Astrocyte (in vitro differentiated cells and primary cell): Measurements from ENCODE around the gene CNPY4. TPM values are rescaled to one million over a fixed set of nuclear protein-coding genes. Genes with fewer than 3 reads are reported as not detected.

Experiments used
- DNase-seq: peaks from one replicate; pipeline ENCODE4 v3.0.0-alpha.2; 2010; ENCODE audit warnings: low read depth
- FAIRE-seq: peaks from 2 replicates; lab custom pipeline; 2011; peaks lifted over from hg19 to GRCh38; lab: Jason Lieb, UNC
- H2AFZ ChIP-seq: 2 replicates; pipeline ENCODE4 v1.6.0; 2012; ENCODE audit warnings: low read depth, low read length, inconsistent platforms
- H3K27ac ChIP-seq: 2 replicates; pipeline ENCODE4 v1.5.1; 2011; ENCODE audit warnings: low read depth, low read length, inconsistent platforms
- H3K27me3 ChIP-seq: 2 replicates; pipeline ENCODE4 v1.6.0; 2011; ENCODE audit warnings: low read length, inconsistent platforms; ENCODE audit not compliant: insufficient read depth
- H3K36me3 ChIP-seq: 2 replicates; pipeline ENCODE4 v1.5.1; 2011; ENCODE audit warnings: low read length, inconsistent platforms; ENCODE audit not compliant: insufficient read depth
- H3K4me1 ChIP-seq: 2 replicates; pipeline ENCODE4 v1.5.1; 2011; ENCODE audit warnings: low read length, inconsistent platforms; ENCODE audit not compliant: insufficient read depth
- H3K4me2 ChIP-seq: 2 replicates; pipeline ENCODE4 v1.6.0; 2012; ENCODE audit warnings: low read length, inconsistent platforms
- H3K4me3 ChIP-seq: 2 replicates; pipeline ENCODE4 v1.5.1; 2011; ENCODE audit warnings: low read depth, mild to moderate bottlenecking, low read length, inconsistent platforms; ENCODE audit not compliant: insufficient read depth
- H3K79me2 ChIP-seq: 2 replicates; pipeline ENCODE4 v1.6.0; 2012; ENCODE audit warnings: mild to moderate bottlenecking, low read length, inconsistent platforms; ENCODE audit not compliant: insufficient read depth
- H3K9ac ChIP-seq: 2 replicates; pipeline ENCODE4 v1.6.0; 2012; ENCODE audit warnings: mild to moderate bottlenecking, low read length, inconsistent platforms
- H3K9me3 ChIP-seq: 2 replicates; pipeline ENCODE4 v1.5.1; 2012; ENCODE audit warnings: low read depth, mild to moderate bottlenecking, low read length, inconsistent platforms; ENCODE audit not compliant: insufficient read depth
- H4K20me1 ChIP-seq: 2 replicates; pipeline ENCODE4 v1.6.0; 2012; ENCODE audit warnings: low read length, inconsistent platforms; ENCODE audit not compliant: insufficient read depth
- H3K27ac Mint-ChIP-seq: one replicate; pipeline ENCODE4 v1.8.0; 2021; ENCODE audit warnings: mild to moderate bottlenecking, mixed read lengths; ENCODE audit not compliant: unreplicated experiment
- H3K27me3 Mint-ChIP-seq: one replicate; pipeline ENCODE4 v1.8.0; 2021; ENCODE audit warnings: low read depth, mixed read lengths; ENCODE audit not compliant: unreplicated experiment
- H3K36me3 Mint-ChIP-seq: one replicate; pipeline ENCODE4 v1.8.0; 2021; ENCODE audit warnings: low read depth, mixed read lengths; ENCODE audit not compliant: unreplicated experiment
- H3K4me1 Mint-ChIP-seq: one replicate; pipeline ENCODE4 v1.8.0; 2021; ENCODE audit warnings: low read depth, mixed read lengths; ENCODE audit not compliant: unreplicated experiment
- H3K4me3 Mint-ChIP-seq: one replicate; pipeline ENCODE4 v1.8.0; 2021; ENCODE audit warnings: mild to moderate bottlenecking, moderate library complexity, mixed read lengths; ENCODE audit not compliant: unreplicated experiment
- H3K9me3 Mint-ChIP-seq: one replicate; pipeline ENCODE4 v1.8.0; 2021; ENCODE audit warnings: mild to moderate bottlenecking, mixed read lengths; ENCODE audit not compliant: unreplicated experiment
- EZH2 ChIP-seq: IDR thresholded peaks from 2 replicates; pipeline ENCODE4 v1.6.1; 2012; ENCODE audit warnings: mild to moderate bottlenecking, low read length, inconsistent platforms; ENCODE audit not compliant: insufficient read depth
- total RNA-seq: library from RNA; stranded (reverse); gene quantifications from 2 replicates; pipeline ENCODE4 v1.2.1, GENCODE V29; 2021
- TF ChIP-seq, protein P1 (sequence below): IDR thresholded peaks from 2 replicates; pipeline ENCODE4 v1.5.1; 2011; ENCODE audit warnings: low read depth, mild to moderate bottlenecking, inconsistent platforms, low read length, moderate library complexity; ENCODE audit not compliant: insufficient read depth

CNPY4 gene
- total RNA-seq, 1 donor from 2014 or later: 16.4 TPM

GRCh38 chr7:100085515-100085914 is 33.9 kb upstream of the CNPY4 start:
- Histone ChIP-seq H2AFZ (no peak overlapping the region), H3K9ac (no peak overlapping the region), H3K9me3 (no peaks in the 10 kb centered on the region), H3K4me1 (peaks cover 46% of the 10 kb centered on the region), H3K79me2 (peaks cover 32% of the 10 kb centered on the region), H4K20me1 (peaks cover 3% of the 10 kb centered on the region), H3K27me3 (no peaks in the 10 kb centered on the region), H3K4me3 (no peak overlapping the region), H3K4me2 (no peak overlapping the region), H3K27ac (no peak overlapping the region), H3K36me3 (peaks cover 4% of the 10 kb centered on the region)
- no peak for DNase-seq
- TF ChIP-seq EZH2: no peak
- TF ChIP-seq, protein P1, sequence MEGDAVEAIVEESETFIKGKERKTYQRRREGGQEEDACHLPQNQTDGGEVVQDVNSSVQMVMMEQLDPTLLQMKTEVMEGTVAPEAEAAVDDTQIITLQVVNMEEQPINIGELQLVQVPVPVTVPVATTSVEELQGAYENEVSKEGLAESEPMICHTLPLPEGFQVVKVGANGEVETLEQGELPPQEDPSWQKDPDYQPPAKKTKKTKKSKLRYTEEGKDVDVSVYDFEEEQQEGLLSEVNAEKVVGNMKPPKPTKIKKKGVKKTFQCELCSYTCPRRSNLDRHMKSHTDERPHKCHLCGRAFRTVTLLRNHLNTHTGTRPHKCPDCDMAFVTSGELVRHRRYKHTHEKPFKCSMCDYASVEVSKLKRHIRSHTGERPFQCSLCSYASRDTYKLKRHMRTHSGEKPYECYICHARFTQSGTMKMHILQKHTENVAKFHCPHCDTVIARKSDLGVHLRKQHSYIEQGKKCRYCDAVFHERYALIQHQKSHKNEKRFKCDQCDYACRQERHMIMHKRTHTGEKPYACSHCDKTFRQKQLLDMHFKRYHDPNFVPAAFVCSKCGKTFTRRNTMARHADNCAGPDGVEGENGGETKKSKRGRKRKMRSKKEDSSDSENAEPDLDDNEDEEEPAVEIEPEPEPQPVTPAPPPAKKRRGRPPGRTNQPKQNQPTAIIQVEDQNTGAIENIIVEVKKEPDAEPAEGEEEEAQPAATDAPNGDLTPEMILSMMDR: no peak
- FAIRE-seq: no peak
- no peak overlapping the region for H3K27ac Mint-ChIP-seq
- H3K36me3 Mint-ChIP-seq: peaks cover 4% of the 10 kb centered on the region
- peaks cover 14% of the 10 kb centered on the region for H3K4me1 Mint-ChIP-seq
- no peaks in the 10 kb centered on the region for H3K9me3 Mint-ChIP-seq
- no peaks in the 10 kb centered on the region for H3K27me3 Mint-ChIP-seq
- H3K4me3 Mint-ChIP-seq: no peak overlapping the region

GRCh38 chr7:100087055-100087750 is 32.2 kb upstream of the CNPY4 start:
- Histone ChIP-seq H3K4me1 (peaks cover 53% of the 10 kb centered on the region), H3K27me3 (no peaks in the 10 kb centered on the region), H3K79me2 (peaks cover 37% of the 10 kb centered on the region), H3K4me2 (peak overlapping the region; percentile 63), H2AFZ (no peak overlapping the region), H3K9me3 (no peaks in the 10 kb centered on the region), H3K4me3 (no peak overlapping the region), H3K9ac (peak overlapping the region; percentile 49), H3K36me3 (peaks cover 20% of the 10 kb centered on the region), H3K27ac (peak overlapping the region; percentile 84), H4K20me1 (peaks cover 18% of the 10 kb centered on the region)
- Mint-ChIP-seq H3K9me3 (no peaks in the 10 kb centered on the region), H3K27me3 (no peaks in the 10 kb centered on the region), H3K4me1 (peaks cover 14% of the 10 kb centered on the region), H3K4me3 (peak overlapping the region; percentile 95), H3K27ac (peak overlapping the region; percentile 44), H3K36me3 (peaks cover 9% of the 10 kb centered on the region)
- peak; percentile 96 for FAIRE-seq
- peak; percentile 97 for DNase-seq
- TF ChIP-seq, protein P1: no peak
- no peak for TF ChIP-seq EZH2

DNA sequence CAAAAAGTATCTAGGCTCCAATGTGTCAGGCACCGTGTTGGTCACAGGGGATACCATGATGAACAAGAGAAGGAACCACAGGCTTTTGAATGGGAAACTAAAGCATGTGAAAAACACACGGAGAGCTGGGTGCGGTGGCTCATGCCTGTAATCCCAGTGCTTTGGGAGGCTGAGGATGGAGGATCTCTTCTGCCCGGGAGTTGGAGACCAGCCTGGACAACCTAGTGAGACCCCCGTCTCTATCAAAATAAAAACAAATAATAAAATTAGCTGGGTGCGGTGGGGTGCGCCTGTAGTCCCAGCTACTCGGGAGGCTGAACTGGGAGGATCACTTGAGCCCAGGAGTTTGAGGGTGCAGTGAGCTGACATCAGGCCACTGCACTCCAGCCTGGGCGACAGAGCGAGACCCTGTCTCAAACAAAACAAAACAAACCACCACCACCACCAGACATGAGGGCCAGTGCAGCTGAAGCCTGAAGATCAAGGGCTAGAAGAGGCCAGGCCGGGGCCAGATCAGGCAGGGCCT is 31.3 kb upstream of the CNPY4 start:
- peak overlapping the region; percentile 77 for H2AFZ ChIP-seq
- H3K4me3 ChIP-seq: peak overlapping the region; percentile 93
- Mint-ChIP-seq H3K27me3 (no peaks in the 10 kb centered on the region), H3K4me3 (peak overlapping the region; percentile 95), H3K4me1 (peaks cover 11% of the 10 kb centered on the region), H3K9me3 (no peaks in the 10 kb centered on the region), H3K36me3 (peaks cover 16% of the 10 kb centered on the region), H3K27ac (peak overlapping the region; percentile 44)
- peaks cover 45% of the 10 kb centered on the region for H3K79me2 ChIP-seq
- no peaks in the 10 kb centered on the region for H3K9me3 ChIP-seq
- peak overlapping the region; percentile 84 for H3K27ac ChIP-seq
- no peak for TF ChIP-seq EZH2
- TF ChIP-seq, protein P1: no peak
- H3K4me2 ChIP-seq: peak overlapping the region; percentile 94
- no peak for DNase-seq
- H3K9ac ChIP-seq: peak overlapping the region; percentile 97
- H3K4me1 ChIP-seq: peaks cover 52% of the 10 kb centered on the region
- peaks cover 30% of the 10 kb centered on the region for H3K36me3 ChIP-seq
- H3K27me3 ChIP-seq: no peaks in the 10 kb centered on the region
- no peak for FAIRE-seq
- peaks cover 28% of the 10 kb centered on the region for H4K20me1 ChIP-seq
